GM21723 (cell line): ENCODE measurements around the gene NFIL3.
"Not testable (repeated sequence)": the region's sequence is repeated elsewhere in the genome, so short reads cannot be mapped to it uniquely, and the experiment has no call there.

Source experiments
- ATAC-seq: cut with Tn5 transposase; IDR thresholded peaks from one replicate; pipeline ENCODE4 v1.9.1; 2021; ENCODE audit warnings: mild to moderate bottlenecking, moderate library complexity; ENCODE audit not compliant: unreplicated experiment

The NFIL3 gene

DNA sequence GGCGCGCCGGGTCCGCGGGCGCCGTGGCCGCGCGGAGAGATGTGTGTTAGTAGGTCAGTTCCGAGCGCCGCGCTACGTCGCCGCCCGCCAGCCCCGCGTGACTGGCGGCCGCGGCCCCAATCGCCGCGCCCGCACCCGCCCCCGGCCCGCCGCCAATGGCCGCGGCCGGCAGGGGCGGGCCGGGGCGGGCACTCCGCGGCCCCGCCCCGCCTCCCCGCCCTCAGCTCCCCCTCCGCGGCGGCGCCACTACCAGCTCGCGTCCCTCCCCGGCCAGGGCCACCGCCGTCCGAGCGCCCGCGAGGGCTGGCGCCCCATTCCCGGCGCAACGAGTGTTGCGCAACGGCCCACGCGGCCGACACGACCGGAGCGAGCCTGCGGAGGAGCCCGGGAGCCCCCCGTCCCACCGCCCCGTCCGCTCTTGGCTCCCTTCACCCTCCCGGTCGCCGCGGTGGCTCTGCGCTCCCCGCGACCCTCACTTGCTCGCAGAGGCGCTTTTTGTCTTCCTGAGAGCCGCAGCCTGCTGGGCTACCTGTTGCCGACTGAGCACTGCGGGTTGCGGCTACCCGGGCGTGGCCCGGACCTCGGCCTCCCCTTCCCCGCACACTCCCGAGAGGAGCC lies at the start of gene NFIL3:
Gene NFIL3, minus strand, starts transcription at position 48 of the 618 bp plus-strand sequence. CDS start 13,098 bp downstream, outside the sequence.
- peak; percentile 85 for ATAC-seq

DNA sequence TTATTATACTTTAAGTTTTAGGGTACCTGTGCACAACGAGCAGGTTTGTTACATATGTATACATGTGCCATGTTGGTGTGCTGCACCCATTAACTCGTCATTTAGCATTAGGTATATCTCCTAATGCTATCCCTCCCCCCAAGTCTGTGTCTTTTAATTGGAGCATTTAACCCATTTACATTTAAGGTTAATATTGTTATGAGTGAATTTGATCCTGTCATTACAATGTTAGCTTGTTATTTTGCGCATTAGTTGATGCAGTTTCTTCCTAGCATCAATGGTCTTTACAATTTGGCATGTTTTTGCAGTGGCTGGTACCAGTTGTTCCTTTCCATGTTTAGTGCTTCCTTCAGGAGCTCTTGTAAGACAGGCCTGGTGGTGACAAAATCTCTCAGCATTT lies 47.9 kb upstream of the NFIL3 start:
- ATAC-seq, result not testable (repeated sequence)

GRCh38 chr9:91465420-91465819 lies 41.8 kb upstream of the NFIL3 start:
- ATAC-seq, result no peak

- ATAC-seq, result no peak
Measured at GRCh38 chr9:91458906-91459305, 35.3 kb upstream of the NFIL3 start.

- ATAC-seq, result no peak
Measured at GRCh38 chr9:91452844-91453243, 29.2 kb upstream of the NFIL3 start.

DNA sequence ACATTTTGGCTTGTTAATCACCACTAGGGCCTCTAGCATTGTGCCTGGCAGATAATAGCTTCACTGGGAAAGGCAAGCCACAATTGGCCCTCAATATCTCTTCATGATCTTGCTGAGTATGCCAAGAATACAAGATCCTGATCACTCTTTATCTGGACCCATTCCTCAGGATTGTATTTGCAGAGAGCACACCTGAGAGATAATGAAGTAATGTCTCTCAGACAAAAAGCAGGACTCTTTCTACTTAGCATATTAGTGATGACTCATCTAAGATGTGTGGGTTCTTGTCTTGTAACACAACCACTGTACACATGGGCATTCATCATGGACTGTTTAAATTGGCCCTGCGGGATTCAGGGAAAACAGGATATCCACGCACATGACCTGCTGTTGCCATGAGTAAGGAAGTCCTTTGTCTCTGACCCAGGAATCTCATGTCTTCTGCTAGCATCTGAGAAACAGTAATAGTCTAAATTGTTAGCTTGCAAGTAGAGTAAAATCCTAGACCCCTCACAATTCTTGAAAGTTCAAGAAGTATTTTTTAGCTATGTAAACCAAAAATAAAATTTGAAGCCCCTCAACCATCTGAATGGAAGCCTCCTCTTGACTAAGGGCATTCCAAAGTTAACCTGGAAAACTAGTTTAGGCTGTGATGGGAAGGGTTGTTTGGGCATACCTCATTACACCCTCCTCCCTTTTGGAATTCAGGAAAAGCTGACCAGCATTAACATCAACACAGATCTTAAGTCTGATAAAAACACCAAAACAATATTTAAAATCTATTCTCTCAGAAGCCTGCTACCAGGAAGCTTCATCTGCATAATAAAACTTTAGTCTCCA lies 28.0 kb upstream of the NFIL3 start:
- no peak for ATAC-seq

GRCh38 chr9:91445135-91445534 lies 21.5 kb upstream of the NFIL3 start:
- ATAC-seq, result no peak

DNA sequence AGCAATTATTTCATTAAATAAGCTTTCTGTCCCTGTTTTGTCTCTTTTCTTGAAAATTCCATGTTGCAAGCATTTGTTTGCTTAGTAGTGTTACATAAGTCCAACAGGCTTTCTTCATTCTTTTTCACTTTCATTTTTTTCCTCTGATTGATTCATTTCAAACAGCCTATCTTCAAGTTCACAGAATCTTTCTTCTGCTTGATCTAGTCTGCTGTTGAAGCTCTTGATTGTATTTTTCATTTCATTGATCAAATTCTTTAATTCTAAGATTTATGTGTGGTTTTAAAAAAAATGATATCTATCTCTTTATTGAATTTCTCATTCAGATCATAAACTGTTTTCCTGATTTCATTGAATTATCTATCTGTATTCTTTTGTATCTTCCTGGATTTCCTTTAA lies 20.4 kb upstream of the NFIL3 start:
- no peak for ATAC-seq

DNA sequence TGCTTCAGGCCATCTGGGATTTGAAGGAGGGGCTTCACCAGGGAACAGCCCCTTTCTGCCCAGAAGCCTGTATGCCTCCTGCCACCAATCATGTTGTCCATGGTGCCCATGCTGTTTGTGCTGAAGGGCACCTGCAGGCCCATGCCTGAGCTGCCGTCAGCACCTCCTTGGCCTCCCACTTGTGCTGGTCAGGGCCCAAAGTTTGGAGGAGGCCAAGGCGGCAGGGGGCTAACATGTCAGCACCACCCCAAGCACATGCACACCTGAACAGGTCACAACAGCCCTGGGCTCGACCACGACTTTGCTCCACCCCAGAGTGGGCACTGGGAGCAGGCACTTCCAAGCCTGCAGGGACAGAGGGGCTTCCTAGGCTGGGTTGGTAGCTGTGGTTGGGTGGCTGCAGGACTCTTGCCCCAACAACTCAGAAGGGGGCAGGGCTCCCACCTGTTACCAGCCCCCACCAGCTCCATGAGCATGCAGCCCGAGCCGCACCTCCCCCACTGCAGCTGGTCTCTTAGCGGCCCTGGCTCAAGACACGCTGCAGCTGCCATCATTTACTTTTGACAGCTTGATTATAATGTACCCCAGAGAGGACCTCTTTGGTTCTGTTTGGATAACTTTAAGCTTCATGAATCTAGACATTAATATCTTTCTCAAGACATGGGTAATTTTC lies 19.8 kb upstream of the NFIL3 start:
- no peak for ATAC-seq

DNA sequence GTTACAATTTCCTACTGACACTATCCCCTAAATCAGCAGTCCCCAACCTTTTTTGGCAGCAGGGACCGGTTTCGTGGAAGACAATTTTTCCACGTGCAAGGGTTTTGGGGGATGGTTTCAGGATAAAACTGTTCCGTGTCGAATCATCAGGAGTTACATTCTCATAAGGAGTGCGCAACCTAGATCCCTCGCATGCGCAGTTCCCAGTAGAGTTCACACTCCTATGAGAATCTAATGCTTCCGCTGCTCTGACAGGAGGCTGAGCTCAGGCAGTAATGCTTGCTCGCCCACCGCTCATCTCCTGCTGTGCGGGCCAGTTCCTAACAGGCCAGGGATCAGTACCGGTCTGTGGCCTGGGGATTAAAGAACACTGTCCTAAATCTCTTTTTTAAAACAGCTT lies 13.2 kb upstream of the NFIL3 start:
- ATAC-seq, result no peak

GRCh38 chr9:91433180-91433579 lies 9.5 kb upstream of the NFIL3 start:
- ATAC-seq, result no peak

DNA sequence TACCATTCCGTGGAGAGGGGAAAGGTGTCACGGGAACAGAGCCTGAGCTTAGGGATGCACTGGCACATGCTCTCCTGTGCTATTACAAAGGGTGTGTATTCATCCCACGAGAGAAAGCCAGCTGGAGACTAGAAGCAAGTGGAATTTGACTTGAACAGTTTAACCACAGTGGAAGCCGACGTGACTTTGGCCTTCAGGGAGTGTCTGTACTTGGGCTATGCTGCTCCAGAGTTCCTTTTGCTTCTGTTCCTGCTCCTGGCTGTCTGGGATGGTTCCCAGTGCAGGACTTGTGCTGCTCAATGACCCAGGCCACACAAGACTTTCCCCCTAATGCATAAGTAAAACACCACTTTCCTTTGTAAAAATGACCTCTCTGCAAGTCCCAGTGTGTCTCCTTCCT lies 7.9 kb upstream of the NFIL3 start:
- ATAC-seq, result no peak

- no peak for ATAC-seq
Measured at GRCh38 chr9:91429501-91429900, 5.9 kb upstream of the NFIL3 start.

DNA sequence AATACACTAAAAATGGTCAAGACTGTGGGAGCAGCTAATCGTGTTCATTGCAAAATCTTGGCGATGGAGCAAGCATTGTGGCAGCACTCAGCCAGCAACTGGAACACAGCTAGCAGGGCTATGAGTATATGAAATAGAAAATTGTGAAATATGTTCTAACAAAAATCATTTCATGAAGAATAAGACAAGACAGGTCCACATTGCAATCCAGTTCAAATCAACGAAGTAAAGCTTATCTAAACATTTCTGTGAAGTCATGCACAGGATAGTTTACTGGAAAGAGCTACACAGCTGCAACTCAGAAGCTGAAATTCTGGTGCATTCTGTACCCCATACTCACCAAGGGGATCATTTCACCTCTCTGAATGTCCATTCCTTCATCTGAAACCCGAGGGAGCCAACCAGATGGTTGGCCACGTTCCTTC lies 5.3 kb upstream of the NFIL3 start:
- no peak for ATAC-seq

DNA sequence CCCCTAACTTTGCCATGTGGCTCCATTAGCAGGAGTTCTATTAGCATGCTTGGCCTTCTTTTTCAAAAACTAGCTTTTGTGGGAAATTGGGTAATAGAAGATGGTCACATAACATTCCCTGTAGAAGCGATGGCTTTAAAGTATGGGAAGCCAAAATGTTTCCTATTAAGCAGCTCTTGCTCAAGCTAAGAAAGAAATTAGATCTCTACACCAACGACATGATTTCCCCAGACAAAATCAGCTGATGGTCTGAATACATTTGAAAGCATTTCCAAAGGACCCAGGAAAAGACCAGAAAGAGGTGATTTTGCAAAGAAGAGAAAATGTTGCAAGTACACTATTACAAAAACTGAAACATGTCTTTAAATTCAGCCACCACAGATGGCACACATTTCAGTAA lies 4.8 kb upstream of the NFIL3 start:
- no peak for ATAC-seq

DNA sequence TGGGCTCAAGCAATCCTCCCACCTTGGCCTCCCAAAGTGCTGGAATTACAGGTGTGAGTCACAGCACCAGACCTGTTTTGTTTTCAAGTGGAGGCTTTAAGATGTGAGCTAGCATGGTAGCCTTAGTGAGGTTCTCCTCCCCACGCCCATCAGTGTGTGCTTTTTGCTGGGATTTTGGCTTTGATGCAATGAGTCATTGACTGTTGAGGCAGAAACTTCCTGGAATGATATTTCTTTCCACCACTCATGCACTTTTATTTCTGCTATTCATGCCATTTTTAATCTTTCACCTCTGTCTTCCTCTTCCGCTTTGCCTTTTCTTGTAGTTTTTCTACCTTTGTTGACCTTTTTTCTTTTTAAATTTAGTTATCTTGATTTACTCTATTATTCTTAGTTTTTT lies 4.2 kb upstream of the NFIL3 start:
- no peak for ATAC-seq

GRCh38 chr9:91426123-91426745 lies 2.6 kb upstream of the NFIL3 start:
- no peak for ATAC-seq

GRCh38 chr9:91425271-91425670 lies 1.6 kb upstream of the NFIL3 start:
- ATAC-seq, result no peak

GRCh38 chr9:91424403-91425176 lies 958 bp upstream of the NFIL3 start:
- peak; percentile 11 for ATAC-seq
